Activated CD4-positive, CD25-positive, alpha-beta regulatory T cell (primary cell): ENCODE data around the gene VAV2.
"Not testable (repeated sequence)": the region's sequence is repeated elsewhere in the genome, so short reads cannot be mapped to it uniquely, and the experiment has no call there.

Experiments
- DNase-seq, 4 experiments: peaks; one replicate each; lab custom pipeline; 2025; lab: John Stamatoyannopoulos, UW

Gene VAV2

DNA sequence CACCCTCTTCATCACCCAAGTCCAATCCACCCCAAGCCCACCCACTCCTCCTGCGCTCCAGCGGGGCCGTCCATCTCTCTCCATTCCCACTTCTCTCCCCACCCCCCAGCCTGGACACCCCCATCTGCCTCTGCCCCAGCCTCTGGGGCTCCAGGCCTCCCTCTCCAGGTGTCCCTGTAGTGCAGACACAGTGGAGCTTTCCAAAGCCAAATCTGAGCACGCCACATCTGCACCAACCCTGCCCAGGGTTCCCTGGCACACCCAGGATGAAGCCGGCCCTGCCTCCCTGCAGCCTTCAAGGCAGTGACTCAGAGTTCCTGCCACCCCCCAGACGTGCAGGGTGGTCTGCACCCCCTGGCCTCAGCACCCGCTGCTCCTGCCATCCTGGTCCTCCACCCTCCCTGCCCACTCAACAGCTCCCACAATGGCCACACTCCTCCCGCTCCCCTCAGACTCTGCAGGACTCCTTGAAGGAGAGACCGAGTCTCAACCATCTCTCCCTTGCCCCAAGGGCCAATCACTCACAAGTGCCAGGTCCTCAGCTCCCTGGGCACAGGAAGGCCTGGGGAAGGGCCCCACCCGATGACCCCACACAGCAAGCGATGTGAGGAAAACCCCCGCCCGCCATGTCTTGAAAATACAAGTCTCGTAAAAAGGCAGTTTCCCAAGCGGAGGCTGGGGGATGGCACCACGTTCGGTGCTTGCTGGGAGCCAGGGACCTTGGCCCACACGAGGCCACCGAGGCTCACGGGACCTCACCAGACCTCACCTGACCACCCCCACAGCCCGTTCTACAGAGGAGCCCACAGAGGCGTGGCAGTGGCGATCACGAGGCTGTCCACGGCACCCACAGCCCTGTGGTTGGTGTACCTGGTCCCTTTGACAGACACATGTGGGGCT is 22.2 kb downstream of the VAV2 start:
- no peak for DNase-seq

DNA sequence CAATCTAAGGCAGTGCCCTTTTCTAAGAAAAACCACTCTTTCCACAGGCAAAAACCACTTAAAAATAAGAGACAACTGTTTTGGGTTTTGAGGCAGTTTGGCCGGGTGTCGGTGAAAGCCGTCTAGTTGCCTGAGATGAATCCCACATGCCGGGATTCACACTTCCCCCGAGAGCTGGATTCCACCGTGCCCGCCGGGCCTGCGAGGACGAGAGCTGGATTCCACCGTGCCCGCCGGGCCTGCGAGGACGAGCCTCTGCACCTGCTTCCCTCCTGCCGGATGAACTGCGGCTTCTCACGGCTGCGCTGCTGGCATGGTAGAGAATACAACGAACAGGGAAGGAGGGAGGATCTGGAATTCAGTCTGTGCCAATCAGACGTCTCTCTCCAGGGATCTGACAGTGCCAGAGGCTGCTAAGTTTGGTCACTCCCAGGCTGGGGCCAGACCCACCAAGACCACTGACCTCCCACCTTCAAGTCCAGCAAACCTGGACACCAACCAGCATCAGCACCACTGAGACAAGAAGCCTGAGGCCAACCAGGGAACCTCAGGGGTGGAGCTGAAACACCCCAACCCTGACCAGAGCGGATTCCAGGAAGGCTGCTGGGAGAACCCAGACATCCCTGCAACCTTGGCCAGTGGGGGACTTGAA is 23.0 kb downstream of the VAV2 start:
- DNase-seq = no peak

DNA sequence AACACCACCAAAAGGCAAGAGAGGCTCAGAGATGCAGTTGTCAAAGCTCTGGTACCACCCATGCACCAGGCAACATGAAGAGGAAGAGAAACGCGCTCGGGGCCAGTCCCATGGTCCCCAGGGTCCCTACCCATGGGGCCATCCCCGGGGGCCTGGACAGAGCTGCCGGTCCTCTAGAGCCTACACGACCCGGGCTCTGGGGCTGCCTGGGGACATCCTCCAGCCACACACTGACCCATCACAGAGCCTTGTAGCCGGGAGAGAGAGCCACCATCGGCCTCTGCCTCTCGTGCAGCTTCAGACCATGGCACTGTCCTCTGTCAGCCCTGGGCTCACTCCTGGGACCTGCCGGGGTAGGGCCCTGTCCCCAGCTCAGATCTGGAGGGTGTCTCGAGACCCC is 23.7 kb downstream of the VAV2 start:
- no peak for DNase-seq

DNA sequence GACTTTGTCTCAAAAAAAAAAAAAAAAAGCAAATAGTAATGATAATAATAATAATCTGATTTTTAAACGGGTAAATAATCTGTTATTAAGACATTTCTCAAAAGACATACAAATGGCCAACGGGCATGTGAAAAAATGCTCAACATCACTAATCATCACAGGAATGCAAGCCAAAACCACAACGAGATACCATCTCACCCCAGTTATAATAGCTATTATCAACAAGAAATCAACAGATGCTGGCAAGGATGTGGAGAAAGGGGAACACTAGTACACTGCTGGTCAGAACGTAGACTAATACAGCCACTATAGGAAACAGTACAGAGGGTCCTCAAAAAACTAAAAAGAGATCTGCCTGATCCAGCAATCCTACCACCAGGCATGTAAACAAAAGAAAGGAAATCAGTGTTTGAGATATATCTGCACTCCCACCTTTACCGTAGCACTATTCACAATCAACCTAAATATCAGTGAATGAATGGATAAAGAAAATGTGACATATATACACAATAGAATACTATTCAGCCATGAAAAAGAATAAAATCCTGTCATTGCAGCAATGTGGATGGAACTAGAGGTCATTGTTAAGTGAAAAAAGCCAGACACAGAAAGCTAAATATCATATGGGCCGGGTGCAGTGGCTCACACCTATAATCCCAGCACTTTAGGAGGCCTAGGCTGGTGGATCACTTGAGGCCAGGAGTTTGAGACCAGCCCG is 24.9 kb downstream of the VAV2 start:
- DNase-seq = no peak

DNA sequence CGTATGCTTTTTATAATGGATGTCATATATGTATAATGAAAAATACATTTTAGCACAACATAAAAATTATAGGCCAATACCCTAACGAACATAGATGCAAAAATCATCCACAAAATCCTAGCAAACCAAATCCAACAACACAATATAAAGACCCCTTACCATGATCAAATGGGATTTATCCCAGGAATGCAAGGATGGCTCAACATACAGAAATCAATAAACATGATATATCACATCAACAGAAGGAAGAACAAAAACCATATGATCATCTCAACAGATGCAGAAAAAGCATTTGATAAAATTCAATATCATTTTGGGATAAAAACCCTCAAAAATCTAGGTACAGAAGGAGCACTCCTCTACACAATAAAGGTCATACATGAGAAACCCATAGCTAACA is 27.7 kb downstream of the VAV2 start:
- DNase-seq = no peak

DNA sequence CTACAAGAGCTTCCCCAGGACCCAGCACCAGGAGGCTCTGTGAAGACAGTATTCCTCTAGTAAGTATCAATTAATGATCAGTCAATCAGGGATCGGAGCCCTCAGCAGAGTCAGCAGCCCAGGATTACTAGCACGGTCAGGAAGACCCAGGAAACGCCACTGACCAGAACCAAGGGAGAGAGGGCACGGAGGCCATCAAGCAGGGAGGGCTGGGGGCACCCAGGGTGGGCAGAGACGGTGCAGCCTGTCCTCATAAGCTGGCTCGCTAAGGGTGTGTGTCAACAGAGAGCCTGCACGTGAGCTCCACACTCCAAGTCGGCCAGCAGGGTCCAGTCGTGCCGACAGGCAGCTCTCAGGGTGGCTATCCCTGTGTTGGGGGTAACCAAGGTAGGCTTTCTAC is 29.0 kb downstream of the VAV2 start:
- DNase-seq = no peak

DNA sequence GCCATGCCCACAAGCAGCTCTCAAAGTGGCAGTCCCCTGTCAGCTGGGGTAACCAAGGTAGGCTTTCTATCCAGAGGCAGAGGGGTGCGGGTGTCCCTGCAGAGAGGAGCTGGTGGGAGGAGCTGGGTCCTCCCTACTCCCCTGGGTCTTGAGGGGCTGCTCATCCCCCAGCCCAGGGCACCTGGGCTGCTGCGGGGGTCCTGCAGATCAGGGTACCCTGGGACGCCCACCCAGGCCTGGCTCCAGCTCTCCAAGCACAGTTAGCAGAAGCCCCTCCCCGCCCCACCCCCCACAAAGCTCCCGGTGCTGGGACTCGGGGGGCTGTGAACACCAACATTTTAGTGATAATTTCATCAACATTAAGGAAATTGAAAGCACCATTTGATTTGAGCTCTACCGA is 29.8 kb downstream of the VAV2 start:
- DNase-seq = no peak

DNA sequence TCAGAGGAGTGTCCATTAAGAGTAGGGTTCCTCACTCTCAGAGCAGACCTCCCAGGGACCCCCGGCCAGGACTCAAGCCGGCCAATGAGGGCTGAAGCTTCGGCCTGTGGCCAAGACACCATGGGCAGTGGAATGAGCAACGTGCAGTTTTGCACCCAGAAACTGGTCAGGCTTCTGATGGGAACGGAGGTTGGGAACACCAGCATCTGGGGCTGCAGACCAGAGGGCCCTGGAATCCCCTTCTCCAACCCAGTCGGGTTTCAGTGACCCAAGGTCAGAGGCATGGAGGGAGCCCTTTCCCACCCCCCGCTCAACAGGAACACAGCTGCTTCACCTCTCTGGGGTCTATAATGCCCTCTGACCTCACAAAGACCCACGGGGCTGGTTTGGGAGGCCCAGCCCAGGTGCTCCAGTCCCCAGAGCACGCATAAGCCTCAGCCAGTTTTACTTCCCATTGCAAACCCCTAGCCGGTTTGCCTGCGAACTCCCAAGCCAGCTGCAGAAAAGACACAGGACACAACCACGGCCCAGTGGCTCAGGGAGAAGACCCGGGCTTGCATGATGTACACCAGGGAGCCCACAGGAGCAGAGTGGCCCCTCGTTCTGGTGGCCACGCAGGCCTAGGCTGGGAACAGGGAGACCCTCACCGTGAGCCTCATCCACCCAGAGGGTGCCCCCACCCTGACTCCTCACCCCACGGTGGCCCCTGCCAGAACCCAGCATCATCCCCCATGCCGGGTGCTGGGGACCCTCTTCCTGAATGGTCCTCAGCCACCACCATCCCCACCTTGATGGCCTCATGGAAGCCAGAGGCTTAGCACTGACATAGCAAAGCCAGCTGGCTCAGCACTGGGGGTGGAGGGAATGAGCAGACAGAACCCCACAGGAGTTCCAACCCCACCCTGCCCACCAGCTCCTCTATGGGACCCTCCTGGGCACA is 30.6 kb downstream of the VAV2 start:
- DNase-seq = no peak

DNA sequence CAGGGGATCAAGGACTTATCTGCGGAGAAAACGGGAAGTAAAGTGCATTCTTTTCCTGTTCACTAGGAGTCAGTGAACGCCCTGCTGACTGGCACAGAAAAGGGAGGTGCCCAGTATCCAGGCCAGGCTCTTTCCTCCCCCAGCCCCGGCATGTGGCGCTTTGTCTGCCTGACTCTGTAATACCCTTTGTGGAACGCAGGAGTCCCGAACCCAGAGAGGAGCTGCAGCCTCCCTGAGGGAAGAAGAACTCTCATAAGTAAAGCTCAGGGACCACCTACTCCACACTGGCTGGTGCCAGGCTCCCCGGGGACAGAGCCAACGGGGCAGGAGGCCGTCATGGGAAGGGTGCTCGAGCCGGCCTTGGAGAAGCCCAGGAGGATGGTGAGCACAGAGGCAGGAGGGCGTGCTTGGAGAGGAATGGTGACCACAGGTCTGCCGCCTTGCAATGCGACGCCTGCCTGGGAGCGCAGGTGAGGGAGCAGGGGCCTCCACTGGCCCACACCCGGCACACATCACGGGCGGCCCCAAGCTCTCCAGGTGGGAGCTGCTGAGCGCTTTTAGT is 31.5 kb downstream of the VAV2 start:
- no peak for DNase-seq

DNA sequence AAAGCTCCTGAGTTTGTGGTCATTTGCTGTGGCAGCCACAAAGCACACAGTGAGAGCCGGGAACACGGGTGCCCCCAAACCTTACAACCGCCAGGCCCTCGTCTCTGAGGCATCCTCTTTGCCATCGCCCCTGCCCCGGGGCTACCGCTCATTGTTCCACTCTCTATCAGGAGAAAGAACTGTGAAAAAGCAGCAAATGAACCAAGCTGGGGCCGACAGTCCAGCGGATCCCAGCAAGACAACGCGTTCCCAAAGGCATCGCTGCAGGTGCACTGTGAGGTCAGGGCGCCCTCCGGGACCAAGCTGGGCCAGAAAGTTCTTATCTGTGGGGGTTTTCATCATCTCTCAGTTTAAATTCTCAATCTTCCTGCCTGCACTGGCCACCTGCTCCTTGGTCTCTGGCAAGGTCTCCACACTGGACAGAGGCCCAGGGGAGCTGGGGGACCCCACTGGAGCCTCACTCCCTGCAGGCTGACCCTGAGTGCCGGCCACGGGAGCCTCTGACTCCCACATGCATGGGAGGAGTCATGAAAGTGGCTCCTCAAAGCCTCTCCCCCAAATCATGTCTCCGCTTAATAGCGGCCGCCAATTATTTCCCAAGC is 32.1 kb downstream of the VAV2 start:
- DNase-seq = no peak

DNA sequence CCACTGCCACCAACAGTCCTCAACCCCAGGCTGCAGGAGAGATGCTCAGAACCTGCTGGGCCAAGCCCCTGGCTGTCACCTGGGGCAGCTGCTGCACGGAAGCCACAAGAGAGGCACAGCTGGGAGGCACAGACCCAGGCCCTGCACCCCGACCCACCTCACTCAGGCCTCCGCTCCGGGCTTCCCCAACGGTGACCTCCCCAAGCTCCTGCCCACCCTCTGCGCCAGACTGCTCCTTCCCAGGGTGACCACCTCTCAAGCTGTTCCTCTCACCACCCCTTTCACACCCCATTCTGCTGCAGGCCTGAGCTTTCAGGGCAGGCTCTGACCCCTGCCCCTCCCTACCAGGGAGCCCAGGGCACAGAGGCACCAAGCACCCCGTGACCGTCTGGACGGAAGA is 33.0 kb downstream of the VAV2 start:
- no peak for DNase-seq

DNA sequence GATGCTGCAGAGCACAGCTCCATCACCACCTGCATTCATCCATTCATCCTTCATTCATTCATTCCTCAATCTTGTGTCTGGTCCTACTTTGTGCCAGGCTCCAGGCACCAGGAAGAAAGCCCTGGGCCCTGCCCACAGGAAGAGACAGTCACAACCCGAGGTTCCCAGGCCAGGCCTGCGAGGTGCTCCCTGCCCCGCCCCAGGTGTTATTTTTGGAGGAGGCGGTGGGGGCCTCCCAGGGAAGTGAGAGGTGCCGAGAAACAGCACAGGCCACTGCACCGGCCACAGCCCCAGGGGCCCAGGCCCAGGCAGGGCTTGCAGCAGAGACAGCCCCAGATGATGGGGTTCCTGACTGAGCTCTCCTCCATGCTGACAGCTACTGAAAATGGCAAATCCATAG is 33.4 kb downstream of the VAV2 start:
- no peak for DNase-seq

DNA sequence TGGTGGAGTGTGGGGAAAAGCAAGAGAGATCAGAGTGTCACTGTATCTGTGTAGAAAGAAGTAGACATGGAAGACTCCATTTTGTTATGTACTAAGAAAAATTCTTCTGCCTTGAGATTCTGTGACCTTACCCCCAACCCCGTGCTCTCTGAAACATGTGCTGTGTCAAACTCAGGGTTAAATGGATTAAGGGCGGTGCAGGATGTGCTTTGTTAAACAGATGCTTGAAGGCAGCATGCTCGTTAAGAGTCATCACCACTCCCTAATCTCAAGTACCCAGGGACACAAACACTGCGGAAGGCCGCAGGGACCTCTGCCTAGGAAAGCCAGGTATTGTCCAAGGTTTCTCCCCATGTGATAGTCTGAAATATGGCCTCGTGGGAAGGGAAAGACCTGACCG is 34.4 kb downstream of the VAV2 start:
- DNase-seq = not testable (repeated sequence)

DNA sequence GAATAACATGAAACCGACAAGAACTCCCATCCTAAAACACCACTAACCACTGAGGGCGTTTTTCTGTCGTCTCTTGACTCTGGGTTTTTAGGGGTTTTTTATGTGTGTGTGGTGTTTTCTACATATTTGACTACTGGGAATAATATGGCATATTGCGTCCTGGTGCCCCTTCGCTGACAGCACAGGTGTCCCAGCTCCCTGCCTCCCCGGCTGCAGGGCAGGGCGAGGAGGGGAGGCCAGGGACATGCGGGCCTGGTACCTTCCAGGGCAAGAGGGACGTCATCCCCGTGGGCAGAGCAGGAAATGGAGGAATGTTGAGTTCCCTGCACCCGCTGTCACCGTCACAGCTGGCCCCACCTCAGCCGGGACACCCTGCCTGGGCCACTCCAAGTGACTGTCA is 34.8 kb downstream of the VAV2 start:
- DNase-seq = no peak

DNA sequence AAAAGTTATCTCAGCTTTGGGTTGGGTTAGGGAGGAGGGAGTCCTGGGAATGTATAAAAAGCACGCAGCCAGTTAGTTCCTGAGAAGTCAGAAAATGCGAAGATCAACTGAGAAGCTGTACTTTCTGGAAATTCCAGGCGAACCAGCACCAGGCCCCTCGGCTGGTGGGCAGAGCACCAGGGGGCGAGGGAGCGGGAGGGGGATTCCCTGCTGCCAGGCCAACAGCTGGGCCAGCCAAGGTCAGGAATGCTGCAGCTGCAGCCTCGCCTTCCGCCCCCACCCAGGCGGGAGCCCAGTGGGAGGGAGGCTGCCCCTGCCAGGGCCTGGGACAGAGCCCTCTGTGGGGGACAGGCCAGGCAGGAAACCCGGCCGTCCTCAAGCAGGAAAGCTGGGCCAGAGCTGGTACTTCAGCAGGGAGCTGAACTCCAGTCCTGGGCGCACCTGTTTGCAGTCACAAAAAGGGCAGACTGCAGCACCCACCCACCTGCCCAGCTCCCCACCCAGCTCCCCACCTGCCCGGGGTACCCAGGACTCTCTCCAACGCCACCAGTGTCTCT is 35.5 kb downstream of the VAV2 start:
- DNase-seq = no peak

DNA sequence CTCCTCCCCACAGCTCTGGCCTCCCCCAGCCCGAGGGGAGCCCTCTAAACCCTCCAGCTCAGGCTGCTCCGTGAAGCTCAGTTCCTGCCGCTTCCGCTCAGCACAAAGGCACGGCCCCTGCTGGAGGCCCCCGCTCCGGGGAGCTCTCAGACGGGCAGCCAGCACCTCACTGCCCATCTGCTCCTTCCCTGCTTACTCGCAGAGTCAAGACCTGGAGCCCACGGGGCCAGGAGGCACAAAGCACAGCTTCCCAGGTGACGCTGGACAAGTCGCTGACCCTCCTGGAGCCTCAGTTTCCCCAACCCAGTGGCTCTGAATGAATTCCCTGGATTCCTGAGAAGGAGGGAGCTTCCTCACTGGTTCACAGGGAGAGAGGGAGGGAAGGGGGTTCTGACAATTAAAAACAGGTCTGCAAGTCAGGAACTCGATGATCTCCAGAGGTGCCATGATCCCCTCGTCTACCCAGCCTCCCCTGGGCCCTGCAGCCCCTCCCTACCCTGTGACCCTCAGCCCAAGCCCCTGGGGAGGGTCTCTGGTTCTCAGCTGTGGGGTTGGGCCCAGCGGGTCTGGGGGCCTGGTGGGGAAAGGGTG is 36.2 kb downstream of the VAV2 start:
- no peak for DNase-seq

DNA sequence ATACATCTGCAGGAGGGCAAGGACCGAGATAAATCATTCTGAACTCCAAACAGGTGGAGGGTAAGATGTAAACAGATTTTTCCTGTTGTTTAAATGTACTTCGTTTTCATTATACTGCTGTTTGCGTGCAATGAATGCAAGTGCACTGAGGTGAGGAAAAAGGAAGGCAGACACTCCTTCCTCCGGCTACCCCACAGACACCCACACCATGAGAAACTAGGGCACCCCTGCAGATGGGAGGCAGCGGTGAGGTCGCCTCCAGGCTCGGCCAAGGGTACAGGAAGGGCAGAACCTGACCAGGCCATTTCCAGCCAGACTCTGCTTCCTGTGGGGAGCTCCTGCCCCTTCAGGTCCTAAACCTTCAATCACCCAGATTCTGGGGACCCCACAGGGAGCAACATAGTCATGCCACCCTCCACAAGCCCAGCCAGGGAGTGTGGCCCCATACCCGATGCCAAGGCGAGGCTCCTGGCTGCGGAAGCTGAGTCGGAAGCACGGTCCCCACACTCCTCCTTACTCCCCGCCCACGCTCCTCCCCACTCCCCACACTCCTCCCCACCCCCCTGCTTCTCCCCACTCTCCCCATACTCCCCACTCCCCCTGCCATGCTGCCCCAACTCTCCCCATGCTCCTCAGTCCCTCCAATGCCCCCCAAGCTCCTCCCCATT is 37.1 kb downstream of the VAV2 start:
- DNase-seq = no peak

DNA sequence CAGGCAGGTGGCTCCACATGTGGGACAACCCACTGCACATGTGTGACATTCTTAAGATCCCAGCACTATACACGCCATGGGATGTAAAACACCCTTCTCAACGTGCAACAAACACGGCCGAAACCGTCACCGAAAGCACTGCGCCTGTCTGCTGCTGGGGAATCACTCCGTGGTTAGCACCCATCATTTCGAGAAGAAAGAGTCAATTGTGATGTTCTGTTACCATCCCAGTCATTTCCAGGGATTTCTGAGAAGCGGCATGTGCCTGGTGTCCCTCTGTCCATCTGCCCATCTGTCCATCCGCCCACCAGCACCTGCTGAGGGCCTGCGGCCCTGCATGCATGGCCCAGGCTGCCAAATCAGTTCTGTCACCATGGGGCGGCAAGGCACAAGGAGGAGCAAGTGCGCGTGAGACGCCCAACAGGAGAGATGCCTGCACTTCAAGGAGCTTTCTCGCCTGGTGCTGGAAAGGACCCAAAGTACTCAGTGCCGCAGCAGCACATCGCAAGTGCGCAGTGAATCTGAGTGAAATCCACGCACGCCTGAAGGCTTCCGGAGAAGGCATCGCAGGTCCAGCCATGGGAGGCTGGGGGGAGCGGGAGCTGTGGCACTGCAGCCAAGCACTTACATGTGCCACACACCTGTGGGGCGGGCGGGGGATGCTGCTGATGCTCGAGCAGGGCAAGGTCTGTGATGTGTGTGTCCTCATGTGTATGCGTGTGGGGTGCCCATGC is 38.0 kb downstream of the VAV2 start:
- DNase-seq = no peak

DNA sequence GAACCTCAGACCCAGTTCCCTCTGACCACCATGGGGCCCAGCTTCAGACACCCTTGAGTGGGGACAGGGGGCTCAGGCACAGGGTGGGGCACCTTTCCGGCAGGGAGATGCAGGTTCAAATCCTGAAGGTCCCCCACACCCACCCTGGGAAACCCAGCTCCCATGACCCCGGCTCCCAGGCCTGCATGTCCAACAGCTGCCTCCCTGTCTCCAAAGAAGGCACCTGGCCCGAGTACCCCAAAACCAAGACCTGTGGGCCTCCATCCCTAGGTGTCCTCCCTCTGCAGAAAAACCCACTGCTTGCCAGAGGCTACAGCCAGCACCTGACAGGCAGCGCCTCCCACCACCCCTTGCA is 38.5 kb downstream of the VAV2 start:
- no peak for DNase-seq
